IPS-NIHi7 (cell line): ENCODE measurements around the gene TMEM151A.

Source experiments
- DNase-seq: peaks from one replicate; pipeline ENCODE4 v3.0.0; 2012; ENCODE audit warnings: mixed read lengths; ENCODE audit errors: extremely low spot score

Gene TMEM151A

DNA sequence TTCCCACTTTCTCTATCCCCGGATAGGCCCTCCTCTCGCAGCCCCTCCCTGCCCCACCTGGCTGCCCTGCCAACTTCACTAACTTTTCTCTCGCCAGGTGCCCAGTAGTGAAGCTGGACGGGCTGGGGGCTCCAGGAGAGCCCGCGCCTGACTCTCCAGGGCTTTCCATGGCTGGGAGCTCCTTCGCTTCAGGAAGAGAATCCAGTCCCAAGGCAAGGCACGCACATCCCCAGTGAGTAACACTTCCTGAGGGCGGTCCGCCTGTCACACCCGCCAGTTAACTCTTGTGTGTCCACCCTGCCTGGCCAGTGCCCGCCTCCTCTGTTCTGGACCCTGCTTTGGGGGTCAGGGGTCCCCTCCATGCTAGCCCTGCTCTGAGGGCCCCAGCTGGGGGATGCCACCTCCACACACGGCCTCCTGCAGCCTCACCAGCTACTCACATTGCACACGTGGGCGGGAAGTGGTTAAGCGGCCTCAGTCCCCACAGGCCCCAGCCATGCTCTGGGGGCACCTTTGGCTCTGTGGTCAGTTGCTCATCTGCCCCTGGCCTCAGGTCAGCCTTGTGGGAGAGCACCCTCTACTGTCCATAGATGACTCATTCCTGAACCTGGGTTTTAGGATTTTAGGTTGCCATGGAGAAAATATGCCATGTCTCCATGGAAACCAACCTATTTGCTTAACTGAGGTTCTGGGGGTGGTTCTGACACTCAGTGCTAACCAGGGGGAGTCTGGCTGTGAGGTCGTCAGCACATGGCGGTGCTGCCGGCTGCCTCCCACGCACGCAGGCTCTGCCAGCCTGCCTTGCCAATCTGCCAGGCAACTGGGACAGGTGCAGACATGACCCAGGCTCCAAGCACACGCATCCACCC lies 44.8 kb downstream of the TMEM151A start, which contains the start of gene RIN1:
Gene RIN1 (minus strand): TSS at position 201 of the 869 bp plus-strand sequence. CDS start 32 bp downstream, at position 169.
- DNase-seq: peak; percentile 84

DNA sequence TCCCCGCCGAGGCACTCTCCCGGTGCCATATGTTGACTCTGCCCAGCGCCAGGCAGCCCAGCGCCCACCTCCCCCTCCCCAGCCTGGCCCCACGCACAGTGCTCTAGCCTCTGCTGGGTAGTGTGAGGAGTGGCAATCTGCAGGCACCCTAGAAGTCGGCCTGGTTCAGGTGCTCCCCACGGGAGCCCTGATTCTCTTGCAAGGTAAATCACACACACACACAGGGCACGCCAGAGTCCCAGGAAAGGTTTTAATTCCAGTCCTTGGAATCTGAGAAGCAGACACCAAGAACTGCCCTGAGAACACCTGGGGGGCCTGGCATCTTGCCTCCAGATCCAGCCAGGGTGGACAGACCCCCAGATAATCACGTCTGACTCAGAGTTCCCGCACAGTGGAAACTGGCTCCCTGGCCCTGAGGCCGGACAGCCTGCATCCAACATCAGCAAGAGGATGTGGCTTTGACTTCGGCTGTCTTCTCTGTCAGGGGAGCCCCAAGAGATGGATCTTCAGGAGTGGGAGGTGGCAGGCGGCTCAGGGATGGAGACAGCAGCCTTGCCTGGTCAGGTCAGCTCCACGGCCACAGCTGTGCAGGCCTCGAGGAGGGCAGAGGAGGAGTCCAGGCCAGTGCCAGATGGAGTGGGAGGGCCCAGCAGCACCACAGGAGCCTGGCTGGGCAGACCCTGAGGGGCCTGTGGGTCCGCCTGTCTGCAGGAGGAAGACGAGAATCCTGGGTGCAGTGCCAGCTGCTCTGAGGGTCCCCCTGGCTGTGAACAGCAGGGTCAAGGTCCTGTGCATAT lies 45.6 kb downstream of the TMEM151A start:
- DNase-seq: no peak

DNA sequence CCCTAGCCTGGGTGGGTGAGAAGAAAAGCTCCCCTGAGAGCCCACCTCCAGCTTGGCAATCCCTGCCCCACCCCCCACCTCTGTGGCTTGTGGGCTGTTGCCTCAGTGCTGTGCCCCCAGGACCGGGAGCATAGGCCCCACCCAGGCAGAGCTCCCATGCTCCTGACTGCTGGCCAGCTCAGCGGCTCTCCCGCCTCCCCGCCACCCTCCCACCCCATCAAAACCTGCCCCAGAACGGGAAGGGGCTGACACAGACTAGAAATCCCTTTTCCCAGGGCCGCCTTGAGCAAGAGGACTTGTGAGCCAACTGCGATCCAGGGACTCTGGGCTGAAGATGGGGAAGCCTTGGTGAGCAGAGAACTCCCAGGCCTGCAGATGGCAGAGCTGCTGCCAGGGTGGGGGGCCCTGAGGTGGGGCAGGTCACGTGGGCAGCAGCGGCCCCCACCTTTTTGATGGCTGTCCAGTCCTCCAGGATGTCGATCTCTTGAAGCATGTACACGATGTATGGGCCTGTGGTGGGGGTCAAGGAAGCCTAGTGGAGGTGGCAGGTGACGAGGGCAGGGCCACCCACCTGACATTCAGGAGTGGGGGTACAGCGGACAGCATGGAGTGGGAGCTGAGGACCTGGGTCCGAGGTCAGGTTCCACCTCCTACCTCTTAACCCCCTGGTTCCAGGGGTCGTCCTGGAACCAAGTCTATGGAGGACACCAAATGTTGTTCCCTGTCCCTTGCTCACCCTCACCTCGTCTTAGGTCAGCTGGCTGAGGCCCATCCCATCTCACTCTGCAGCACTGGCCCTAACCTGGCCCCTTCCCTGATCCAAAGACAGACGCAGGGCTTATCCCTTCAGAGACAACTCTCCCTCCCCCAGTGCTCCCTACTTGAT lies 46.8 kb downstream of the TMEM151A start:
- DNase-seq: no peak

DNA sequence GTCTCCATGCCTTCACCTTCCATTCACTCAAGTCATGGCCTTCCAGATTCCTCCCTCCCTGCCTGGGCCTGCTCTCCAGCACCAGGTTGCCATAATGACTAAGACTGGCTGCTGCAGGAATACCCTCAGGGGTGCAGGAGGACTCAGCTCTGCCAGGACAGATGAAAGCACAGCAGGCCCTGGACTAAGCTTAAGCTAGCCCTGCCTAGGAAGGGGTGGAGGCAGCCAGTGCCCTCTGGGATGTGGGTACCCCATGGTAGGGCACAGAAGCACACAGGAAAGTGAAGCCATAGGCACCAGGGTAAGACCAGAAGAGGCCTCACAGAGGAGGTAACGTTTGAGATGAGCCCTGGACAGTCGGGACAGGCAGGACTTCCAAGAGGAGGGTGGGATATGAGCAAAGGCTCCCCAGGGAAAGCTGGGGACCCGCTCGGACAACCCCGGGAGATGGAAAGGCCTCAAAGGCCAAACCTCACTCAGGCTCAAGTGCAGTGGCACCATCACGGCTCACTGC lies 47.5 kb downstream of the TMEM151A start:
- DNase-seq: no peak

DNA sequence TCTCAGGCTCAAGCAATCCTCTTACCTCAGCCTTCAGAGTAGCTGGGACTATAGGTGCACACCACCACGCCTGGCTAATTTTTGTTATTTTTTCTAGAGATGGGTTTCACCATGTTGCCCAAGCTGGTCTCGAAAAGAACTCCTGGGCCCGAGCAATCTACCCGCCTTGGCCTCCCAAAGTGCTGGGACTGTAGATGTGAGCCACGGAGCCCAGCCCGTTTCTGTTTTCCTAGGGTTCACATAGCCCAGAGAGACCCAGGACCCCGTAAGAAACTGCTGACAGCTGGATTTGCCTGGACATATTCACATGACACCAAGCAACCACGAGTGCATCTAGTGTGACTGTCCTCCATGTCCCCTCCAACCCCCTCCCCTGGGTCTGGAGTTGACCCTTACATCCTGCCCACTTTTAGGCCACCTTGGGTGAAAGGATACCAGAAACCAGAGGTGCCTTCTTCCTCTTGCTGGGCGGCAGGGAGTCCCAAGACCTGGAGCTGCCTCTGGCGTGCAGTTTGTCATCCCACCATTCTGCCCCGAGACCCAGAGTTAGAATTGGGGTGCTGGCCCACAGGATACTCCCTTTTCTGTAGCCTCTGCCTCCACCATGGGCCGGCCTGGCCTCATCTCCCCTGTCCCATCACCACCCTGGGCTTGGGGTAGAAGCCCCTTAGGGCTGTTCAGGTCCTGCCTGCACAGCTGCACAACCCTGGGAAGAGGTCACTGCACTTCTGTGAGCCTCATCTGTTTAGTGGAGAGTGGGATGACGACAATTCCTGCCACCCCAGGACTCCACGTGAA lies 48.2 kb downstream of the TMEM151A start:
- no peak for DNase-seq

DNA sequence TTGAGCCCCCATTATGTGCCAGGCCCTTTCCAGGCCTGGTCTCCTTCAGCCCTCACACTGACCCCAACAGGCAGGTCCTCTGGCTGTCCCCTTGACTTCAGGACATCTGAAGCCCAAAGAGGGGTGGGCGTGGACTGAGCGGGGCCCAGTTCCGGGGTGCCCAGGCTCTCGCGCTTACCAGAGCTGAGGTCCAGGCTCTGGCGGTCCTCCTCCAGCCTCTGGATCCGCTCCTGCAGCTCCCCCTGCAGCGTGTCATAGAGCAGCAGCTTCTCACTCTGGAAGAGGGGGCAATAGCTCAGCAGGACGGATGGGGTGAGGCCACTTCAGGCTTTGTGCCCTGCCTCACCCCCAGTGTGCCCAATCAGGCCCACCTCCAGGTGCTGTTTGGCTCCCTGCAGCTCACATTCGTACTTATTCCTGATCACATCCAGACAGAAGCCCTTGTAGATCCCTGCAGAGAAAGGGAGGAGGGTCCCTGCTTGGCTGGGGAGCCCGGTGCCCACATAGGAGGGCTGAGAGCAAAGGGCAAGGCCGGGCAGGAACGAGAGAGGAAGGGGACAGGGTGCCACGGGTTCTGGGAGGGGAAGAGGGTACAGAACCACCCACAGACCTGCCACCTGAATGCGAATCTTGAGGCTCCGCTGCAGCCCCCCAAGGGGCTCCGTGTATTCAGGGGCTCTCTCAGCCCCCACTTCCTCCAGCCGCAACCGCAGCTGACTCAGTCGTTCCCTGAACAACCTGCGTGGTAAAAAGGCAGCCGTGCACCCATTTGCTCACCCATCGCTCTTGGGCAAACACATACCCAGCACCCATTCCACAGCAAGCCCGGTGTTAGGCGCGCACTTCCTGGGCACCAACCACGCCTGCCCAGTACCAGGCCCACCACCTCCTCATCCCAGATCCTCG lies 49.2 kb downstream of the TMEM151A start:
- no peak for DNase-seq

DNA sequence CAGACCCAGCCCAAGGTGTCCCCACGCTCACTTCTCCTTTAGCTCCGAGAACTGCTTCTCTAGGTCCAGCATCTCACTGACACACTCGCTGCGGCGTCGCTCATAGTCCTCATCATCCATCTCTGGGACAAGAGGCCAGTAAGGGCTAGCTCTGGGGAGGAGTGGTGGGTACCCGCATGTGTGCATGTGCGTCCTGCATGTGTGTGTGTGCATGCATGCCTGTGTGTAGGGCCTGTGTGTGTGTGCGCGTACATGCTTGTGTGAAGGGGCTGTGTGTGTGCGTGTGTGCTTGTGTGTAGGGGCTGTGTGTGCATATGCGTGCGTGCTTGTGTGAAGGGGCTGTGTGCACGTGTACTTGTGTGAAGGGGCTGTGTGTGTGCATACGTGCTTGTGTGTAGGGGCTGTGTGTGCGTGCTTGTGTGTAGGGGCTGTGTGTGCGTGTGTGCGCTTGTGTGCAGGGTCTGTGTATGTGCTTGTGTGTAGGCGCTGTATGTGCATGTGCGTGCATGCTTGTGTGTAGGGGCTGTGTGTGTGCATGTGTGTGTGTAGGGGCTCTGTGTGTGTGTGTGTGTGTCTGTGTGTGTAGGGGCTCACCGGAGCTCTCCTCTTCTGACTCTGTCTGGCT lies 49.9 kb downstream of the TMEM151A start:
- DNase-seq: no peak

DNA sequence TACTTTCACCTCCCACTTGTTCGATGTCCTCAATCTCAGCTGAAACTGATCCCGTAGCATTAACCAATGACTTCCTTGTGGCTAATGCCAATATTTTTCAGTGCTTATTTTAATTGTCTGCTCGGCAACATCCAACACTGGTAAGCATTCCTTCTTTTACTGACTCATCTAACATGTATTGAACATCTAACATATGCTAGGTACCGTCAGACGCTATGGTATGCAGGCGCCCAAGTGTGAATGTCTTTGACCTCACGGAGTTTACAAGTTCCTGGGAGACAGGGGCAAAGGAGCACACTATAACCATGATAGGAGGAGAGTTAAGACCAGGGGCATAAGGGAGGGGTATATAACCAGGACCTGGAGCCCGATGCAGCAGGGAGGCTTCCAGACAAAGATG lies 51.5 kb downstream of the TMEM151A start:
- DNase-seq: no peak

DNA sequence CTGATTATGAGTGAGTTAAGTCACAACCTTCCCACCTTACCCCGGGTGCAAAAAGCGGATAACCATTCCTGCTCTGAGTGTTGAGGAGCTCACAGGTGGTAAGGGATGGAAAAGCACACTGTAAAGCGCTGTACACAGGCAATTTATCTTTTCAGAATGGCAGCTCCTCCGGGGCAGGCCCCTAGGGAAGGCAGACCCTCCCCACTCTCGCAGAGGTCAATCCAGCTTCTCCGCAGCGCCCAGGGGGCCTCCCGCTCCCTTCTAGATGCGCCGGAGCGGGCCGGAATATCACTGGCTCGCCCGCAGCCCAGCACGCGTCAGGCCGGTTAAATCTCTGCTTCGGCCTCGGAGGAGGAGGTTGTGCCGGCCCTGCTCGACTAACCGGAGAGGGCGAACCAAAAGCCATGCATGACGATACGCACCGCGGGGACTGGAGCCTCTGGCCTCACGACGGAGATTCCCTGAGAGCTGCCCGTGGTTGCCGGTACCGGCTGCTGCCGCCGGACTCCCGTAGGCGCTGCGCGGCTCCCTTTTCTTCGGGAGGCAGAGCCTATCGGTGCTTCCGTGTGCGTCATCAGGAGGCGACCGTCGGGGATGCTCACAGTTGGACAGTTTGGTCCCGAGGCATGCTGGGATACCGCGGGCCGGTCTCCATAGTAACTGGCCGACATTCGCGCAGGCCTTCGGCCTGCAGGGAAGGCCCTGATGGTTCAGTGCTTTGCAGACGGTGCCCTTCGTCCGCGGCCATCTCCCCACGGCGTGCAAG lies 53.0 kb downstream of the TMEM151A start, which contains the start of gene BRMS1:
Gene BRMS1 (minus strand): TSS at position 555 of the 766 bp plus-strand sequence. CDS start 2,870 bp downstream, outside the sequence.
- DNase-seq: peak; percentile 93

DNA sequence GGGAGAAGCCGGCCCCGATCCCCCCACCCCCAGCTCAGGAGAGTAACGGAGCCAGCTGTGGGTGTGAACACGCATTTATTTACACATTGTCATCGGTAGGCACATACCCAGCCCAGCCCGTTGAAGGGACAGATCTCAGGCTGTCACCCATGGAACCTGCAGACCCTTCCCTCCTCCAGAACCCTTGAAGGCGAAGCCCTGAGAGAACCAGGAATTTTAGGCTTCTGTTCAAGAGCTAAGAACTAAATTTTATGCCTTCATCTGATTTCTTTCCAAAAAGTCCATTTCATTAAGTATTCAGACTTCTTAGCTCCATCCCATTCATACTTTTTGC lies 53.6 kb downstream of the TMEM151A start:
- DNase-seq: no peak
